C4-2B (cell line): Measurements from ENCODE around the gene KCNAB1.

Source experiments
- CTCF ChIP-seq: fragments of 450-650 bp; conservative IDR thresholded peaks from 2 replicates; pipeline ENCODE4 v1.5.1; 2017; ENCODE audit warnings: mild to moderate bottlenecking
- ZFX ChIP-seq: fragments of 450-650 bp; IDR thresholded peaks from 2 replicates; pipeline ENCODE4 v1.6.1; 2017

DNA sequence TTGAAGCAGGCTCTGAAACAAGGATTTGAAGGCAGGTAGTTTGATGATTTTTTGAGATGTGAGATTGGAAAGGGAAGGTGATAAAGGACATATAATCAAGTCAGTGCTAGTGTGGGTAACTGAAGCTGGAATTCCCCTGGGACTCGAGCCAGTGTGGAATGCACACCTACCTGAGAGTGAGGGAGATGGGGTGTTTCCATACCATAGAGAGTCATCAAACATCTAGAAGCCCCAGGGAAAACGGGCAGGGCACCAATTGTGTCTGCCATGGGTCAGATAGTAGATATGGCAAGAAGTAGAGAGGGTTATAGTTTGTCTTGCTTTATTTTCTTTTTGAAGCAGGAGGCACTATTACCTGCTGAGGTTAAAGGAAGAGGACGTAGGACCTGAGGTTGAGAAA, 314.5 kb downstream of the KCNAB1 start:
- TF ChIP-seq CTCF (no peak), ZFX (no peak)
